ENCODE results near the gene DNAJB11. TPM values are rescaled to one million over a fixed set of nuclear protein-coding genes. Genes with fewer than 3 reads are reported as not detected.
"Not testable (repeated sequence)": the region's sequence is repeated elsewhere in the genome, so short reads cannot be mapped to it uniquely, and the experiment has no call there.

The DNAJB11 gene
- total RNA-seq, 1 donor = 60.5 TPM

GRCh38 chr3:186571644-186572013 lies 1.1 kb downstream of the DNAJB11 start:
- TF ChIP-seq CTCF (IDR thresholded peaks at IDR 0.05; ENCODE audit: insufficient read depth, low read depth, low read length) = no peak
- peak overlapping the region; percentile 93 for H3K4me3 ChIP-seq (ENCODE audit: low read depth, low read length)
- DNase-seq (ENCODE audit: low read depth) = no peak

- no peak overlapping the region for H3K4me3 ChIP-seq (ENCODE audit: low read depth, low read length)
- no peak for TF ChIP-seq CTCF (IDR thresholded peaks at IDR 0.05; ENCODE audit: insufficient read depth, low read depth, low read length)
- no peak for DNase-seq (ENCODE audit: low read depth)
These were observed 7.0 kb downstream of the DNAJB11 start for GRCh38 chr3:186577521-186577920.

- H3K4me3 ChIP-seq (ENCODE audit: low read depth, low read length) = no peak overlapping the region
- DNase-seq (ENCODE audit: low read depth) = no peak
- TF ChIP-seq CTCF (IDR thresholded peaks at IDR 0.05; ENCODE audit: insufficient read depth, low read depth, low read length) = no peak
These were observed 10.3 kb downstream of the DNAJB11 start for GRCh38 chr3:186580785-186581184.

GRCh38 chr3:186582541-186582940 lies 12.0 kb downstream of the DNAJB11 start:
- no peak for TF ChIP-seq CTCF (IDR thresholded peaks at IDR 0.05; ENCODE audit: insufficient read depth, low read depth, low read length)
- H3K4me3 ChIP-seq (ENCODE audit: low read depth, low read length) = no peak overlapping the region
- no peak for DNase-seq (ENCODE audit: low read depth)

- no peak for TF ChIP-seq CTCF (IDR thresholded peaks at IDR 0.05; ENCODE audit: insufficient read depth, low read depth, low read length)
- no peak overlapping the region for H3K4me3 ChIP-seq (ENCODE audit: low read depth, low read length)
- DNase-seq (ENCODE audit: low read depth) = no peak
These were observed 13.3 kb downstream of the DNAJB11 start for GRCh38 chr3:186583831-186584230.

GRCh38 chr3:186586245-186586644 lies 15.7 kb downstream of the DNAJB11 start:
- not testable (repeated sequence) for DNase-seq (ENCODE audit: low read depth); H3K4me3 ChIP-seq (ENCODE audit: low read depth, low read length)

- DNase-seq (ENCODE audit: low read depth) = no peak
- no peak overlapping the region for H3K4me3 ChIP-seq (ENCODE audit: low read depth, low read length)
- TF ChIP-seq CTCF (IDR thresholded peaks at IDR 0.05; ENCODE audit: insufficient read depth, low read depth, low read length) = no peak
These were observed 16.7 kb downstream of the DNAJB11 start for GRCh38 chr3:186587183-186587582.
